GM18873 (cell line): ENCODE results near the gene LMO2.
"Not testable (repeated sequence)": the region's sequence is repeated elsewhere in the genome, so short reads cannot be mapped to it uniquely, and the experiment has no call there.

Experiments
- ATAC-seq: cut with Tn5 transposase; IDR thresholded peaks from one replicate; pipeline ENCODE4 v1.9.1; 2021; ENCODE audit warnings: mild to moderate bottlenecking, moderate library complexity, moderate number of reproducible peaks; ENCODE audit not compliant: unreplicated experiment, low FRiP score

The LMO2 gene

DNA sequence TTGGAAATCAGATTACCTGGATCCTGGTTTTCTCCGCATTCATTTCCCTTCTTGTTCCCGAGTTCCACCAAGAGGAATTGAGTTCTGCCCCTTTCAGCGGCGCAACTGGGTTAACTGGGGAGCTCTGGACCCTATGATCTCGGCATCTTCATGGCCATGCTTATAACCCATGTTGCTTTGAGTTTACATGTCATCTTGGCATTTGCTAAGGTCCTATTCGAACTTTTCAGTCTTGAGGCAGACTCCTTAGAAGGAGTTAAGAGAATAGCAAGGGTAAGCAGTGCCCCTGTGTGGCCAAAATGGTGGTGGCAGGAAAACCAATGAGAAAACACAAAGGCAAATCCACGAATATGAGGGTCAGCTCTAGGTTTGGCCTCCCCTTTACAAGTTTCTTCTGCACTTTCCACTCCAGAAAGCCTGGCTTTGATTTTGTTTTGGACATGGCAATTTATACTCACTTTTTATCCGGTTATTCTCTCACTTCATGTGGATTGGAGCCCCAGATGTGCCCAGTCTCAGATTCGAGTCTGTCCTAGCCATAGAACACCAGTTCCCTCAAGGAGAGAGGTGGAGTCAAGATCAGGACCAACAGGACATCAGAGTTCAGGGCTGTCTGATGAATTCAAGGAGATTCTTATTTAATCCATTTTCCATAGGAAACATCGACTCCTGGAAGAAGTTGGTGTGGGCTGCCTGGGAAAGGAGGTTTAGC lies 62.3 kb downstream of the LMO2 start:
- ATAC-seq, result no peak

- no peak for ATAC-seq
Observed at GRCh38 chr11:33828604-33829429, 63.1 kb downstream of the LMO2 start.

DNA sequence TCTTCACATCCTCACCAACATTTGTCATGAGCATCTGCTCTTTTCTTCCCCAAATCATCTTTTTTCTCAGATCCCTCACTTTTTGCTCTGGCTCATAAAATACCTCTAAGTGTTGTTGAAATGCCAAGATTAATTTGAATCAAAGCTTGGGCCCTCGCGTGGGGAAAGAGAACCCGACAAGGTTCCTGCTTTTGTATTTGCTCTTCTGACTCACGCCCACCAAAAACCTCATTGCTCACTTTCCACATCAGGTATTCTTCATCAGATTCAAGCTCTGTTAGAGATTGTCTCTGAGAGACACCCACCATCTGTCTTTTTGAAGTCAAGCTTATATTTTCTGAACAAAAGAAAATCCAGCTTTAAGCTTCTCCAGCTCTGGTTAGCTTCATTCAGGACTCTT lies 64.7 kb downstream of the LMO2 start:
- ATAC-seq, result no peak

- no peak for ATAC-seq
Observed at GRCh38 chr11:33825854-33826560, 65.9 kb downstream of the LMO2 start.

DNA sequence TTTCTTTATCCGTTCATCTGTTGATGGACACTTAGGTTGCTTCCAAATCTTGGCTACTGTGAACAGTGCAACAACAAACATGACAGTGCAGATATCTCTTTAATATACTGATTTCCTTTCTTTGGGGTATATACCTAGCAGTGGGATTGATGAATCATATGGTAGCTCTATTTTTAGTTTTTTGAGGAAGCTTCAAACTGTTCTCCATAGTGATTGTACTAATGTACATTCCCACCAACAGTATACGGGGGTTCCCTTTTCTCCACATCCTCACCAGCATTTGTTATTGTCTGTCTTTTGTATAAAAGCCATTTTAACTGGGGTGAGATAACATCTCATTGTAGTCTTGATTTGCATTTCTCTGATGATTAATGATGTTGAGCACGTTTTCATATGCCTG lies 68.9 kb downstream of the LMO2 start:
- ATAC-seq, result not testable (repeated sequence)

DNA sequence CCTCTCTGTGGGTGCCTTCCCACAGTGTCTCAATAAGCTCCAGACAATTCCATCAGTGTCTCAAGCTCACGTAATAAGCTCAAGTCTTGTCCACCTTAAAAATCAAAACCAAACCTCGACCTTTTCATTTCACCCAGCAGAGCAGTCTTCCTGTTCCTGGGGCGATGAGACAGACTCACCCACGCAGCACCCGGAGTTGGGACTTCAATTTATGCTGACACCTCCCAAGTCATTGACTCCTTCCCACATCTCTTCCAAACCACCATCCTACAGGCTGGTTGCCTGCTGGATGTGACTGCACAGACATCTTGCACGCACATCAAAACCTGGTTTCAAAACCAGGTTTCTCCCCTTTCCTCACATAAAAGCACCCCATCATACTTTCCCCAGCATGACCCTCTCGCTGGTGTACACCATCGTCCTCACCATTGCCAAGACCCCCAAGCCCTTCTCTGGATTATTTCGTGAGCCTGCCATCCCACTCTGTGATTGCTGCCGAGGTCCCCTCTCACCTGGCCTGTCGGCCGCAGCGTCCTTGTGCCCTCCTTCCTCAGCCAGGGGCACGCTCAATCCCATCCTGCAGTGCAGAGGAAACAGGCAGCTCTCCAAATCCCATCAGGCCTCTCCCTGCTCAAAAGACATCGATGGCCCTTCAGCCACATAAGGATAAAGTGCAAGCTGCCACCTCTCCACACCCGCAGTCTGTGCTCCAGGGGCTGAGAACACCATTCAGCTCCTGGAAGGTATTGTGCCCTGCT lies 72.4 kb downstream of the LMO2 start:
- ATAC-seq, result no peak
